ENCODE measurements around the gene ZNF263. TPM values are rescaled to one million over a fixed set of nuclear protein-coding genes. Genes with fewer than 3 reads are reported as not detected.

ZNF263 gene
- total and polyA plus RNA-seq, 9 of the 15 experiments (the other 6 are each of a cell fraction or from before 2014, with no cell fraction given) = 4.6 to 48.3 (median 31.8) TPM

- TF ChIP-seq HIVEP1 (CRISPR knock-in tag; IDR thresholded peaks at IDR 0.05) (0 out of 2 replicates have a peak, but pooled peaks have one; percentile 50), ZNF274 (IDR thresholded peaks at IDR 0.05; ENCODE audit: borderline replicate concordance, low read depth, low read length) (no peak), ELF1 (tag; IDR thresholded peaks at IDR 0.05) (peak; percentile 90), MCM3 (IDR thresholded peaks at IDR 0.05) (no peak), NR2C2 (CRISPR knock-in tag; IDR thresholded peaks at IDR 0.05) (peak; percentile 95), NR2C2 (tag; IDR thresholded peaks at IDR 0.05) (peak; percentile 99), POLR2AphosphoS5 (IDR thresholded peaks at IDR 0.05; ENCODE audit: control insufficient read depth, insufficient read depth, low read depth, low read length) (peak; percentile 57), SUPT5H (IDR thresholded peaks at IDR 0.05) (peak; percentile 85), LEF1 (IDR thresholded peaks at IDR 0.05) (peak; percentile 86; the same call in 1 of the 2 replicates), MXI1 (IDR thresholded peaks at IDR 0.05; ENCODE audit: low read depth, low read length) (peak; percentile 47; the same call in 1 of the 2 replicates), CCNT2 (IDR thresholded peaks at IDR 0.05; ENCODE audit: borderline replicate concordance, extremely low read depth, insufficient read length, low read depth, low read length) (peak; percentile 55), RBFOX2 (IDR thresholded peaks at IDR 0.05; ENCODE audit: low read depth, low read length) (peak; percentile 93), KAT8 (IDR thresholded peaks at IDR 0.05; ENCODE audit: low read depth) (no peak), RBM25 (IDR thresholded peaks at IDR 0.05; ENCODE audit: low read depth, low read length, severe bottlenecking) (peak; percentile 35), EGR1 (conservative IDR thresholded peaks at IDR 0.05) (peak; percentile 45), ZKSCAN1 (IDR thresholded peaks at IDR 0.05; ENCODE audit: low read depth, low read length) (peak; percentile 95), DDX20 (tag; IDR thresholded peaks at IDR 0.05; ENCODE audit: low read depth) (no peak), ZBTB9 (CRISPR knock-in tag; IDR thresholded peaks at IDR 0.05) (peak; percentile 95), TBP (optimal IDR thresholded peaks at IDR 0.05; ENCODE audit: low read depth, low read length) (peak; percentile 60), POLR2B (IDR thresholded peaks at IDR 0.05; ENCODE audit: low read depth, partially characterized antibody) (peak; percentile 76), USF1 (CRISPR knock-in tag; IDR thresholded peaks at IDR 0.05) (peak; percentile 95)
- TF ChIP-seq, protein P1, sequence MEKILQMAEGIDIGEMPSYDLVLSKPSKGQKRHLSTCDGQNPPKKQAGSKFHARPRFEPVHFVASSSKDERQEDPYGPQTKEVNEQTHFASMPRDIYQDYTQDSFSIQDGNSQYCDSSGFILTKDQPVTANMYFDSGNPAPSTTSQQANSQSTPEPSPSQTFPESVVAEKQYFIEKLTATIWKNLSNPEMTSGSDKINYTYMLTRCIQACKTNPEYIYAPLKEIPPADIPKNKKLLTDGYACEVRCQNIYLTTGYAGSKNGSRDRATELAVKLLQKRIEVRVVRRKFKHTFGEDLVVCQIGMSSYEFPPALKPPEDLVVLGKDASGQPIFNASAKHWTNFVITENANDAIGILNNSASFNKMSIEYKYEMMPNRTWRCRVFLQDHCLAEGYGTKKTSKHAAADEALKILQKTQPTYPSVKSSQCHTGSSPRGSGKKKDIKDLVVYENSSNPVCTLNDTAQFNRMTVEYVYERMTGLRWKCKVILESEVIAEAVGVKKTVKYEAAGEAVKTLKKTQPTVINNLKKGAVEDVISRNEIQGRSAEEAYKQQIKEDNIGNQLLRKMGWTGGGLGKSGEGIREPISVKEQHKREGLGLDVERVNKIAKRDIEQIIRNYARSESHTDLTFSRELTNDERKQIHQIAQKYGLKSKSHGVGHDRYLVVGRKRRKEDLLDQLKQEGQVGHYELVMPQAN (IDR thresholded peaks at IDR 0.05; ENCODE audit: borderline replicate concordance) = peak; percentile 72; the same call in 1 of the 2 replicates
- TF ChIP-seq, protein P2, sequence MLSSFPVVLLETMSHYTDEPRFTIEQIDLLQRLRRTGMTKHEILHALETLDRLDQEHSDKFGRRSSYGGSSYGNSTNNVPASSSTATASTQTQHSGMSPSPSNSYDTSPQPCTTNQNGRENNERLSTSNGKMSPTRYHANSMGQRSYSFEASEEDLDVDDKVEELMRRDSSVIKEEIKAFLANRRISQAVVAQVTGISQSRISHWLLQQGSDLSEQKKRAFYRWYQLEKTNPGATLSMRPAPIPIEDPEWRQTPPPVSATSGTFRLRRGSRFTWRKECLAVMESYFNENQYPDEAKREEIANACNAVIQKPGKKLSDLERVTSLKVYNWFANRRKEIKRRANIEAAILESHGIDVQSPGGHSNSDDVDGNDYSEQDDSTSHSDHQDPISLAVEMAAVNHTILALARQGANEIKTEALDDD (IDR thresholded peaks at IDR 0.05) = peak; percentile 14; the same call in 1 of the 2 replicates
Observed at GRCh38 chr16:3282730-3283542, at the start of gene ZNF263 (continued).
